GM12865 (cell line): ENCODE results near the gene PTPRA.
A peak's percentile ranks its signal among the peaks of the same experiment; 100 is the strongest.

Source experiments
- DNase-seq: peaks from one replicate; pipeline ENCODE4 v3.0.0; 2010; ENCODE audit warnings: low read depth
- H3K4me3 ChIP-seq: 2 replicates; pipeline ENCODE4 v1.5.1; 2011; ENCODE audit warnings: mild to moderate bottlenecking, low read depth, low read length, control low read depth
- TF ChIP-seq, protein P1 (sequence below): IDR thresholded peaks from 2 replicates; pipeline ENCODE4 v1.5.1; 2011; ENCODE audit warnings: low read length, control low read depth, low read depth, inconsistent platforms; ENCODE audit not compliant: insufficient read depth; ENCODE audit errors: missing control alignments

PTPRA gene

GRCh38 chr20:3044336-3044965, 171.2 kb downstream of the PTPRA start:
- DNase-seq: no peak
- TF ChIP-seq, protein P1, sequence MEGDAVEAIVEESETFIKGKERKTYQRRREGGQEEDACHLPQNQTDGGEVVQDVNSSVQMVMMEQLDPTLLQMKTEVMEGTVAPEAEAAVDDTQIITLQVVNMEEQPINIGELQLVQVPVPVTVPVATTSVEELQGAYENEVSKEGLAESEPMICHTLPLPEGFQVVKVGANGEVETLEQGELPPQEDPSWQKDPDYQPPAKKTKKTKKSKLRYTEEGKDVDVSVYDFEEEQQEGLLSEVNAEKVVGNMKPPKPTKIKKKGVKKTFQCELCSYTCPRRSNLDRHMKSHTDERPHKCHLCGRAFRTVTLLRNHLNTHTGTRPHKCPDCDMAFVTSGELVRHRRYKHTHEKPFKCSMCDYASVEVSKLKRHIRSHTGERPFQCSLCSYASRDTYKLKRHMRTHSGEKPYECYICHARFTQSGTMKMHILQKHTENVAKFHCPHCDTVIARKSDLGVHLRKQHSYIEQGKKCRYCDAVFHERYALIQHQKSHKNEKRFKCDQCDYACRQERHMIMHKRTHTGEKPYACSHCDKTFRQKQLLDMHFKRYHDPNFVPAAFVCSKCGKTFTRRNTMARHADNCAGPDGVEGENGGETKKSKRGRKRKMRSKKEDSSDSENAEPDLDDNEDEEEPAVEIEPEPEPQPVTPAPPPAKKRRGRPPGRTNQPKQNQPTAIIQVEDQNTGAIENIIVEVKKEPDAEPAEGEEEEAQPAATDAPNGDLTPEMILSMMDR: no peak
- no peak overlapping the region for H3K4me3 ChIP-seq

DNA sequence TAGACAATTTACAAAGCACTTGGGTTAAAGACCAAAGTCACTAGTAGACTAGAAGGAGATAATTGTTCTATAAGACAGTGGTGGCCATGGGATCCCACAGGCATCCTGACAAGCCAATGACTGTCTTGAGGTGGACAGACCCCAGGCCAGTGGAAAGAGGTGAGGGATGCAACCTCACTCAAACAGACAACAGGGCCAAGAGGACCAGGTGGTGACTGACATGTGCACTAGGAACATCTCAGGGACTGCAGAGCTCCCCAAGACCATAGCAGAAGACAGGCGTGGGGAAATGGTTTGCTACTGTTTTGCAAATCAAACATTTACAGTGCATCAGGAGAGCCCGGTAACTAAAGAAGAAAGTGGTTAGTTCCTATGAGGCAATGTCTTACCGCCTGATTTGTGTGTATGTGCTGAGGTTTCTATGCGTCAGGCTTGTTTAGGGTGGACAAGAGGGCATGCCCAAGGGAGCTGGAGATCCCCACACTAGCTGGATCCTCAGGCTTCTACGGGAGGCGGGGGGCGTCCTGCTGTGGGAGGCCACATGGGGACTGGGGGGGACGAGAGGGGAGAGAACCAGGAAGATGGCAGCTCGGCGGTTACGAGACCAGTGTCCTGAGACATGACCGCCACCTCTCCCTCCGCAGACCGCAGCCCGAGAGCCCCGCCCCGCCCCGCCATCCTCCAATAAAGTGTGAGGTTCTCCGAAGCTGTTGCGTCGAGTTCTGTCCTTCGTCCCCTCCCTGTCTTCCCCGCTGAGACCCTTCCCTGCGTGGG, 171.9 kb downstream of the PTPRA start:
- DNase-seq: peak; percentile 87
- H3K4me3 ChIP-seq: peak overlapping the region; percentile 84
- TF ChIP-seq, protein P1: no peak

- TF ChIP-seq, protein P1: no peak
- peak; percentile 94 for DNase-seq
- peak within 1 kb of the TSS; percentile 84 for H3K4me3 ChIP-seq
Measured at GRCh38 chr20:3045816-3046676, 172.8 kb downstream of the PTPRA start, which contains the start of gene MRPS26. MRPS26 (plus strand) TSS chr20:3046052; CDS start chr20:3046069, 17 bp downstream.

- H3K4me3 ChIP-seq: peak overlapping the region; percentile 84
- TF ChIP-seq, protein P1: no peak
- DNase-seq: peak; percentile 42
Measured at GRCh38 chr20:3046677-3047462, 173.6 kb downstream of the PTPRA start.

DNA sequence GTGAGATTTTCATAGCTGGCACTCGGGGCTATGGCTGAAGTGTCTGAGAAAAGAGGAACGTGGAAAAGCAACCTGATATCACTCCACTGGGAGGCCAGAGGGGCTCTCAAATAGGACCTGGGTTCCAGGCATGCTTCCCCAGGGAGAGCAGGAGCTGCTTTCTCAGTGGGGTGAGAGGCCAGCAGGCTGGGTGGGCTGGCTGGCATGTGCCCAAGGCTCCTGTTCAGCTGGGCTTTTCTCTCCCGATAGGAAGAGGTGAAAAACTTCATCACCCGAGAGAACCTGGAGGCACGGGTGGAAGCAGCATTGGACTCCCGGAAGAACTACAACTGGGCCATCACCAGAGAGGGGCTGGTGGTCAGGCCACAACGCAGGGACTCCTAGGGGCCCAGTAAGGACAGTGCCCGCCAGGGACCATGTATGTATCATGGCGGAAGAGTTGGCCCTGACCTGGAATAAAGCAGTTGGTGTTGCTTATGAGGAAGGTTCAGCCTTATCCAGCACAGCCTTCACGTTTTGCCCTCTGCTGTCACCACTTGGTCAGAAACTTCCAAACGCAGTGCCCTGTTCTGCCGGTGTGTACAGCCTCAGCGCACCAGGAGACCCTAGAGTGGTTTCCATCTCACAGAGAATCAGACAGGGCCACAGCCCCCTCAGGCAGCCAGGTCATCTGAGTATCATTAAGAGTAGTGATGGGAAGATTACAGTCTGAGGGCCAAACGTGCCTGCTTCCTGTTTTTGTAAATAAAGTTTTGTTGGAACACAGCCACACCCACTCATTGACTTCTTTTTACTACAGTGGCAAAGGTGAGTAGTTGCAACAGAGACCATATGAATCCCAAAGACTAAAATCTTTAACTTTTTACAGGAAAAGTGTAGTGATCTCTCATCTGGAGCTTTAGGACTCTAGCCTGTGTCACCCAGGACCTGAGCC, 174.5 kb downstream of the PTPRA start:
- DNase-seq: no peak
- H3K4me3 ChIP-seq: no peak overlapping the region; the same call in 1 of the 2 replicates
- TF ChIP-seq, protein P1: no peak
